K562 (cell line): ENCODE results near the gene COMMD8. TPM values are rescaled to one million over a fixed set of nuclear protein-coding genes. Genes with fewer than 3 reads are reported as not detected.

Experiments used
- ATAC-seq: fragments of 200-7000 bp; cut with Tn5 transposase; 3 replicates; pipeline ENCODE4 v1.9.1; 2020; ENCODE audit warnings: moderate library complexity
- BruUV-seq: library from RNA; stranded (reverse); fragments of 400-500 nt; replicated peaks from 2 replicates; lab custom pipeline; 2021; lab: Mats Ljungman, UMichigan
- CTCF ChIA-PET: fragments of 300-600 bp; formaldehyde crosslinking; extraction: SDS; loops from one replicate; lab custom pipeline; 2021; ENCODE audit warnings: low intra/inter-chr PET ratio; lab: Yijun Ruan, JAX
- POLR2A ChIA-PET: fragments of 300-600, 350-650 bp; sonication (Branson Sonifier 250); formaldehyde crosslinking; extraction: SDS; loops from one replicate; lab custom pipeline; 2021; ENCODE audit warnings: antibody characterized with exemption, inconsistent platforms; lab: Yijun Ruan, JAX
- DNase-seq, 4 experiments: peaks; one replicate each; pipeline versions ENCODE4 v3.0.0 to v3.0.0-alpha.2; 2011 to 2018; ENCODE audit warnings: low spot score in 3 of 4, mixed read lengths in 3 of 4; ENCODE audit errors: extremely low read depth in 1 of 4
- FAIRE-seq: peaks from 2 replicates; lab custom pipeline; 2011; peaks lifted over from hg19 to GRCh38; lab: Jason Lieb, UNC
- H2AFZ ChIP-seq: 2 replicates; pipeline ENCODE4 v1.6.0; 2011; ENCODE audit warnings: low read depth, low read length, control low read depth, inconsistent platforms
- H3K27ac ChIP-seq: fragments of 200-600 bp; 3 replicates; pipeline ENCODE4 v1.8.0; 2011; ENCODE audit warnings: low read depth, mild to moderate bottlenecking, control low read depth, inconsistent platforms, low read length, moderate library complexity, mixed read lengths; ENCODE audit errors: extremely low read depth
- H3K27me3 ChIP-seq, 2 experiments: fragments of 300-600 bp in 1 of 2; 2 replicates in 1 of 2; 3 replicates in 1 of 2; pipeline versions ENCODE4 v1.6.0 to v1.8.0; 2011; ENCODE audit warnings: inconsistent platforms in 2 of 2, low read length in 2 of 2, mild to moderate bottlenecking in 1 of 2, mixed read lengths in 1 of 2, moderate library complexity in 1 of 2; ENCODE audit not compliant: control insufficient read depth in 2 of 2, insufficient read depth in 2 of 2
- H3K36me3 ChIP-seq: fragments of 300-600 bp; 3 replicates; pipeline ENCODE4 v1.8.0; 2011; ENCODE audit warnings: mild to moderate bottlenecking, low read length, inconsistent platforms; ENCODE audit not compliant: control insufficient read depth, insufficient read depth
- H3K4me1 ChIP-seq, 2 experiments: fragments of 200-600 bp in 1 of 2; replicated peaks in 1 of 2; 2 replicates in 1 of 2; 3 replicates in 1 of 2; pipeline versions ENCODE4 v1.5.1 to v1.8.0; 2011; ENCODE audit warnings: inconsistent platforms in 2 of 2, low read length in 2 of 2, mild to moderate bottlenecking in 1 of 2, mixed read lengths in 1 of 2, moderate library complexity in 1 of 2; ENCODE audit not compliant: control insufficient read depth in 2 of 2, insufficient read depth in 2 of 2
- H3K4me2 ChIP-seq: 2 replicates; pipeline ENCODE4 v1.6.1; 2011; ENCODE audit warnings: low read length, control low read depth, inconsistent platforms, mixed read lengths; ENCODE audit not compliant: insufficient read depth
- H3K4me3 ChIP-seq: fragments of 200-600 bp; sonication (generic), shearing (Covaris generic); 2 replicates; pipeline ENCODE4 v1.5.1; 2016; ENCODE audit warnings: control low read depth, inconsistent platforms
- H3K79me2 ChIP-seq: fragments of 200-600 bp; 3 replicates; pipeline ENCODE4 v1.8.0; 2011; ENCODE audit warnings: low read length, inconsistent platforms; ENCODE audit not compliant: control insufficient read depth, insufficient read depth
- H3K9ac ChIP-seq, 2 experiments: 2 replicates each; pipeline versions ENCODE4 v1.6.0 to v1.6.1; 2011; ENCODE audit warnings: low read depth in 2 of 2, low read length in 2 of 2, control low read depth in 1 of 2, inconsistent platforms in 1 of 2, mild to moderate bottlenecking in 1 of 2, mixed read lengths in 1 of 2; ENCODE audit not compliant: insufficient read depth in 1 of 2
- H3K9me1 ChIP-seq: one replicate; pipeline ENCODE4 v1.6.0; 2011; ENCODE audit warnings: inconsistent platforms, mild to moderate bottlenecking, low read length, moderate library complexity; ENCODE audit not compliant: control insufficient read depth, insufficient read depth
- H3K9me3 ChIP-seq: replicated peaks from 2 replicates; pipeline ENCODE4 v1.5.1; 2011; ENCODE audit warnings: low read depth, low read length, inconsistent platforms; ENCODE audit not compliant: control insufficient read depth, insufficient read depth
- H4K20me1 ChIP-seq: replicated peaks from 2 replicates; pipeline ENCODE4 v1.6.1; 2011; ENCODE audit warnings: low read length, inconsistent platforms, mixed read lengths; ENCODE audit not compliant: control insufficient read depth, insufficient read depth
- ETV6 ChIP-seq, 3 experiments: fragments of 150-350 bp in 1 of 3; sonication (generic) in 1 of 3; formaldehyde crosslinking in 1 of 3; IDR thresholded peaks; 2 replicates each; pipeline versions ENCODE4 v1.6.1 to v1.8.0; 2014 to 2022; ENCODE audit warnings: borderline replicate concordance in 2 of 3, low read depth in 2 of 3, antibody characterized with exemption in 1 of 3, low read length in 1 of 3, mild to moderate bottlenecking in 1 of 3, missing genetic modification reagents in 1 of 3
- FOXM1 ChIP-seq, 2 experiments: fragments of 450-650 bp in 1 of 2; sonication (generic) in 1 of 2; formaldehyde crosslinking in 1 of 2; IDR thresholded peaks; 2 replicates each; pipeline versions ENCODE4 v1.6.1 to v1.9.0; 2017 to 2022; ENCODE audit warnings: low read depth in 2 of 2, mild to moderate bottlenecking in 2 of 2, missing genetic modification reagents in 1 of 2, moderate library complexity in 1 of 2
- FUS ChIP-seq: fragments of 200-400 bp; formaldehyde crosslinking; optimal IDR thresholded peaks from 2 replicates; pipeline ENCODE3; 2017; ENCODE audit warnings: low read depth, low read length
- HDAC1 ChIP-seq, 2 experiments: fragments of 450-650 bp; IDR thresholded peaks; 2 replicates each; pipeline ENCODE4 v1.6.1; 2016 to 2017; ENCODE audit warnings: inconsistent platforms in 1 of 2, mild to moderate bottlenecking in 1 of 2, moderate library complexity in 1 of 2
- NFXL1 ChIP-seq: fragments of 450-650 bp; formaldehyde crosslinking; IDR thresholded peaks from 2 replicates; pipeline ENCODE4 v1.4.0; 2021; ENCODE audit warnings: mild to moderate bottlenecking
- PHF21A ChIP-seq: fragments of 450-650 bp; IDR thresholded peaks from 2 replicates; pipeline ENCODE4 v1.6.1; 2017; ENCODE audit warnings: low read depth, borderline replicate concordance
- RBBP5 ChIP-seq: fragments of 200-600 bp; sonication (generic); IDR thresholded peaks from 2 replicates; pipeline ENCODE4 v1.6.1; 2012; ENCODE audit warnings: borderline replicate concordance, mild to moderate bottlenecking, low read length, control low read depth, inconsistent platforms; ENCODE audit not compliant: insufficient read depth, poor library complexity, severe bottlenecking
- SNIP1 ChIP-seq: fragments of 450-650 bp; IDR thresholded peaks from 2 replicates; pipeline ENCODE4 v1.7.1; 2017; ENCODE audit warnings: low read depth, mild to moderate bottlenecking
- TBP ChIP-seq: optimal IDR thresholded peaks from 2 replicates; pipeline ENCODE3; 2011; ENCODE audit warnings: low read depth, low read length, improper control_type of control experiment
- TRIM28 ChIP-seq: fragments of 450-650 bp; IDR thresholded peaks from 2 replicates; pipeline ENCODE4 v1.6.1; 2017
- ZNF408 ChIP-seq: fragments of 250-450 bp; sonication (Bioruptor Pico); IDR thresholded peaks from 2 replicates; pipeline ENCODE4 v1.4.0; 2020; ENCODE audit warnings: low read depth, mild to moderate bottlenecking, moderate library complexity
- ZNF780A ChIP-seq: fragments of 250-450 bp; sonication (Bioruptor Pico); IDR thresholded peaks from 2 replicates; pipeline ENCODE4 v1.5.0; 2021; ENCODE audit warnings: mild to moderate bottlenecking
- WGBS: fragments of 100-300 bp; shearing (Covaris generic); methylation state at CpG from one replicate; pipeline ENCODE4 v1.1.6; 2016; ENCODE audit warnings: low coverage, mixed read lengths; ENCODE audit not compliant: insufficient coverage; ENCODE audit errors: missing lambda C conversion rate; 5-methylcytosine and 5-hydroxymethylcytosine counted together
- in situ Hi-C: fragments of 300-500 bp; cut with MboI; formaldehyde crosslinking; loops from 4 replicates; pipeline ENCODE4 v1.15.0; 2018; ENCODE audit warnings: inconsistent platforms, mixed read lengths
- intact Hi-C: fragments of 100-400 bp; cut with micrococcal nuclease; formaldehyde crosslinking; loops from 2 replicates; pipeline ENCODE4 v1.14.2; 2022
- polyA plus RNA-seq, 8 experiments: library from polyadenylated mRNA; depleted of rRNA in 4 of 8; stranded (reverse) in 5 of 8; unstranded in 3 of 8; fragments of >200 nt; fragmentation: Nextera tagmentation in 2 of 8; fragmentation: Illumina TruSeq in 1 of 8; extraction: Ambion mirVana in 2 of 8; extraction: Trizol in 1 of 8; gene quantifications; 2 replicates each; pipeline versions ENCODE4 v1.2.1 to v1.2.3, GENCODE V29; 2011 to 2014; ENCODE audit warnings: inconsistent platforms in 1 of 8, missing spikeins in 1 of 8
- total RNA-seq, 7 experiments: library from RNA; depleted of rRNA in 6 of 7; stranded (reverse); fragments of >200 nt in 6 of 7; fragmentation: Illumina TruSeq in 2 of 7; extraction: Trizol in 2 of 7; gene quantifications; 2 replicates each; pipeline versions ENCODE4 v1.2.1 to v1.2.3, GENCODE V29; 2011 to 2021; ENCODE audit warnings: low replicate concordance in 1 of 7
- TF ChIP-seq, protein P1 (sequence below), 2 experiments: fragments of 450-650 bp in 1 of 2; sonication (generic) in 1 of 2; formaldehyde crosslinking in 1 of 2; IDR thresholded peaks in 1 of 2; conservative IDR thresholded peaks in 1 of 2; 2 replicates each; pipeline versions ENCODE4 v1.6.1 to v1.8.1; 2016 to 2023; ENCODE audit warnings: mild to moderate bottlenecking in 2 of 2, moderate library complexity in 2 of 2, inconsistent platforms in 1 of 2, missing genetic modification reagents in 1 of 2
- TF ChIP-seq, protein P2 (sequence below): sonication (generic); formaldehyde crosslinking; IDR thresholded peaks from 2 replicates; pipeline ENCODE4 v1.8.0; 2023; ENCODE audit warnings: missing genetic modification reagents, mild to moderate bottlenecking, borderline replicate concordance

The COMMD8 gene
- total and polyA plus RNA-seq, 9 of the 15 experiments (the other 6 are each of a cell fraction or from before 2014, with no cell fraction given), result 7.6 to 41.0 (median 13.1) TPM

DNA sequence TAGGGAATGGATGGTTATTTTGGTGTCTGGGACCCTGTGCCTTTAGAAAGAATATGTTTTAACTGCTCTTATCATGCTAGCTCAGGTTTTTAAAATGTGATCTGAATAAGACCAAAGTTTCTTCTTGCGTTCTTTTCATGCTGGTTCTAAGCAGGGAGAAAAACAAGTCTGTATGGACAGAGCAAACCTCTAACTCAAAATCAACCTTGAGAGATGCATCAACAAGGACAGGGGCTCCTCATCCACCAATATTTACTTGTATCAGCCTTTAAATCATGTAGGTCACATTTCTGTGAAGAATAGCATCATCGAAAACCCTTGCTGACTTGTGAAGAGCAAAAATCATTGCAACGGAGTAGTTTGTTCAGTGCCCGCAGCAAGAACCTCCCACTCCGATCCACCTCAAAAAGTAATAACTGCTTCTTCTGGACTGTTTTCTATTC is 22.8 kb upstream of the COMMD8 start:
- in situ Hi-C loops (no loop called here), intact Hi-C loops (no loop called here)
- H4K20me1 ChIP-seq, result no peaks in the 10 kb centered on the region
- no peak overlapping the region for H3K4me3 ChIP-seq
- no peak overlapping the region for H3K4me2 ChIP-seq
- no peaks in the 10 kb centered on the region for H3K9me3 ChIP-seq
- DNase-seq, result no peak
- no peak overlapping the region for H3K9ac ChIP-seq
- CTCF ChIA-PET, result no interaction called here
- peak; percentile 51 for FAIRE-seq
- BruUV-seq, result no TSS peak
- H3K27me3 ChIP-seq, result no peaks in the 10 kb centered on the region; a peak in 1 of 5 replicates
- POLR2A ChIA-PET, result interaction anchor here (0.6 kb wide), 1 partner anchor 50 kb away, joined by 3 read pairs; no protein-coding TSS in a partner anchor
- TF ChIP-seq, protein P1, sequence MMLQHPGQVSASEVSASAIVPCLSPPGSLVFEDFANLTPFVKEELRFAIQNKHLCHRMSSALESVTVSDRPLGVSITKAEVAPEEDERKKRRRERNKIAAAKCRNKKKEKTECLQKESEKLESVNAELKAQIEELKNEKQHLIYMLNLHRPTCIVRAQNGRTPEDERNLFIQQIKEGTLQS (IDR thresholded peaks at IDR 0.05), result no peak
- TF ChIP-seq, protein P1 (CRISPR knock-in tag; conservative IDR thresholded peaks at IDR 0.05), result no peak
- TF ChIP-seq FUS, result no peak
- no peak for TF ChIP-seq RBBP5
- no peak for TF ChIP-seq TRIM28
- no peak for TF ChIP-seq NFXL1
- no peak for TF ChIP-seq ZNF408
- TF ChIP-seq PHF21A, result no peak
- TF ChIP-seq FOXM1 (IDR thresholded peaks at IDR 0.05; ENCODE audit: low read depth), result no peak
- TF ChIP-seq FOXM1 (CRISPR knock-in tag; IDR thresholded peaks at IDR 0.05; ENCODE audit: low read depth), result no peak
- TF ChIP-seq SNIP1, result no peak
- TF ChIP-seq HDAC1 (IDR thresholded peaks at IDR 0.05), result no peak
- no peak for TF ChIP-seq TBP
- TF ChIP-seq ETV6 (IDR thresholded peaks at IDR 0.05; ENCODE audit: borderline replicate concordance in 1 of 2, low read depth in 2 of 2, low read length in 1 of 2), result no peak
- no peak for TF ChIP-seq ETV6 (CRISPR knock-in tag; IDR thresholded peaks at IDR 0.05; ENCODE audit: borderline replicate concordance)
- TF ChIP-seq ZNF780A, result no peak
- TF ChIP-seq, protein P2, sequence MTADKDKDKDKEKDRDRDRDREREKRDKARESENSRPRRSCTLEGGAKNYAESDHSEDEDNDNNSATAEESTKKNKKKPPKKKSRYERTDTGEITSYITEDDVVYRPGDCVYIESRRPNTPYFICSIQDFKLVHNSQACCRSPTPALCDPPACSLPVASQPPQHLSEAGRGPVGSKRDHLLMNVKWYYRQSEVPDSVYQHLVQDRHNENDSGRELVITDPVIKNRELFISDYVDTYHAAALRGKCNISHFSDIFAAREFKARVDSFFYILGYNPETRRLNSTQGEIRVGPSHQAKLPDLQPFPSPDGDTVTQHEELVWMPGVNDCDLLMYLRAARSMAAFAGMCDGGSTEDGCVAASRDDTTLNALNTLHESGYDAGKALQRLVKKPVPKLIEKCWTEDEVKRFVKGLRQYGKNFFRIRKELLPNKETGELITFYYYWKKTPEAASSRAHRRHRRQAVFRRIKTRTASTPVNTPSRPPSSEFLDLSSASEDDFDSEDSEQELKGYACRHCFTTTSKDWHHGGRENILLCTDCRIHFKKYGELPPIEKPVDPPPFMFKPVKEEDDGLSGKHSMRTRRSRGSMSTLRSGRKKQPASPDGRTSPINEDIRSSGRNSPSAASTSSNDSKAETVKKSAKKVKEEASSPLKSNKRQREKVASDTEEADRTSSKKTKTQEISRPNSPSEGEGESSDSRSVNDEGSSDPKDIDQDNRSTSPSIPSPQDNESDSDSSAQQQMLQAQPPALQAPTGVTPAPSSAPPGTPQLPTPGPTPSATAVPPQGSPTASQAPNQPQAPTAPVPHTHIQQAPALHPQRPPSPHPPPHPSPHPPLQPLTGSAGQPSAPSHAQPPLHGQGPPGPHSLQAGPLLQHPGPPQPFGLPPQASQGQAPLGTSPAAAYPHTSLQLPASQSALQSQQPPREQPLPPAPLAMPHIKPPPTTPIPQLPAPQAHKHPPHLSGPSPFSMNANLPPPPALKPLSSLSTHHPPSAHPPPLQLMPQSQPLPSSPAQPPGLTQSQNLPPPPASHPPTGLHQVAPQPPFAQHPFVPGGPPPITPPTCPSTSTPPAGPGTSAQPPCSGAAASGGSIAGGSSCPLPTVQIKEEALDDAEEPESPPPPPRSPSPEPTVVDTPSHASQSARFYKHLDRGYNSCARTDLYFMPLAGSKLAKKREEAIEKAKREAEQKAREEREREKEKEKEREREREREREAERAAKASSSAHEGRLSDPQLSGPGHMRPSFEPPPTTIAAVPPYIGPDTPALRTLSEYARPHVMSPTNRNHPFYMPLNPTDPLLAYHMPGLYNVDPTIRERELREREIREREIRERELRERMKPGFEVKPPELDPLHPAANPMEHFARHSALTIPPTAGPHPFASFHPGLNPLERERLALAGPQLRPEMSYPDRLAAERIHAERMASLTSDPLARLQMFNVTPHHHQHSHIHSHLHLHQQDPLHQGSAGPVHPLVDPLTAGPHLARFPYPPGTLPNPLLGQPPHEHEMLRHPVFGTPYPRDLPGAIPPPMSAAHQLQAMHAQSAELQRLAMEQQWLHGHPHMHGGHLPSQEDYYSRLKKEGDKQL (CRISPR knock-in tag), result no peak
- H3K4me1 ChIP-seq, result peaks cover 3 to 6% of the 10 kb centered on the region in 2 experiments; a peak in 3 of 5 replicates
- H3K79me2 ChIP-seq, result no peaks in the 10 kb centered on the region
- H2AFZ ChIP-seq, result peak overlapping the region; percentile 83
- H3K9me1 ChIP-seq, result no peaks in the 10 kb centered on the region
- H3K36me3 ChIP-seq, result no peaks in the 10 kb centered on the region
- H3K27ac ChIP-seq, result no peak overlapping the region
- no peak for ATAC-seq
- WGBS, result 67% methylated on average over 5 of the region's 5 CpGs
